K562 (cell line): ENCODE results near the gene ZNF2.

Experiments
- BHLHE40 ChIP-seq: IDR thresholded peaks from 2 replicates; pipeline ENCODE4 v1.6.1; 2011; ENCODE audit warnings: low read length, improper control_type of control experiment
- CTCF ChIP-seq, 3 experiments: IDR thresholded peaks in 2 of 3; conservative IDR thresholded peaks in 1 of 3; 2 replicates each; pipeline ENCODE4 v1.5.1; 2011 to 2012; ENCODE audit warnings: low read length in 3 of 3, mild to moderate bottlenecking in 3 of 3, control low read depth in 2 of 3, improper control_type of control experiment in 1 of 3, inconsistent platforms in 1 of 3, low read depth in 1 of 3, mixed read lengths in 1 of 3, moderate library complexity in 1 of 3; ENCODE audit not compliant: insufficient read depth in 2 of 3
- GABPA ChIP-seq: fragments of 200-800 bp; sonication (Bioruptor generic); conservative IDR thresholded peaks from 2 replicates; pipeline ENCODE4 v1.6.1; 2016; ENCODE audit warnings: low read depth, missing genetic modification characterization, missing compliant biosample characterization
- HMGXB4 ChIP-seq: sonication (generic); formaldehyde crosslinking; IDR thresholded peaks from 2 replicates; pipeline ENCODE4 v1.8.1; 2023; ENCODE audit warnings: mild to moderate bottlenecking, missing genetic modification reagents
- NCOR1 ChIP-seq: fragments of 450-650 bp; IDR thresholded peaks from 2 replicates; pipeline ENCODE4 v1.6.1; 2016; ENCODE audit warnings: mild to moderate bottlenecking, moderate library complexity
- POLR2A ChIP-seq: fragments of 450-650 bp; conservative IDR thresholded peaks from 2 replicates; pipeline ENCODE4 v1.6.1; 2016
- TOE1 ChIP-seq, 2 experiments: fragments of 450-650 bp in 1 of 2; sonication (generic) in 1 of 2; formaldehyde crosslinking in 1 of 2; IDR thresholded peaks; 2 replicates each; pipeline versions ENCODE4 v1.7.1 to v1.8.0; 2016 to 2022; ENCODE audit warnings: borderline replicate concordance in 2 of 2, mild to moderate bottlenecking in 2 of 2, antibody characterized with exemption in 1 of 2, inconsistent platforms in 1 of 2, low read depth in 1 of 2, missing genetic modification reagents in 1 of 2, moderate library complexity in 1 of 2
- TF ChIP-seq, protein P1 (sequence below): sonication (generic); formaldehyde crosslinking; IDR thresholded peaks from 2 replicates; pipeline ENCODE4 v1.8.1; 2022; ENCODE audit warnings: missing genetic modification reagents

DNA sequence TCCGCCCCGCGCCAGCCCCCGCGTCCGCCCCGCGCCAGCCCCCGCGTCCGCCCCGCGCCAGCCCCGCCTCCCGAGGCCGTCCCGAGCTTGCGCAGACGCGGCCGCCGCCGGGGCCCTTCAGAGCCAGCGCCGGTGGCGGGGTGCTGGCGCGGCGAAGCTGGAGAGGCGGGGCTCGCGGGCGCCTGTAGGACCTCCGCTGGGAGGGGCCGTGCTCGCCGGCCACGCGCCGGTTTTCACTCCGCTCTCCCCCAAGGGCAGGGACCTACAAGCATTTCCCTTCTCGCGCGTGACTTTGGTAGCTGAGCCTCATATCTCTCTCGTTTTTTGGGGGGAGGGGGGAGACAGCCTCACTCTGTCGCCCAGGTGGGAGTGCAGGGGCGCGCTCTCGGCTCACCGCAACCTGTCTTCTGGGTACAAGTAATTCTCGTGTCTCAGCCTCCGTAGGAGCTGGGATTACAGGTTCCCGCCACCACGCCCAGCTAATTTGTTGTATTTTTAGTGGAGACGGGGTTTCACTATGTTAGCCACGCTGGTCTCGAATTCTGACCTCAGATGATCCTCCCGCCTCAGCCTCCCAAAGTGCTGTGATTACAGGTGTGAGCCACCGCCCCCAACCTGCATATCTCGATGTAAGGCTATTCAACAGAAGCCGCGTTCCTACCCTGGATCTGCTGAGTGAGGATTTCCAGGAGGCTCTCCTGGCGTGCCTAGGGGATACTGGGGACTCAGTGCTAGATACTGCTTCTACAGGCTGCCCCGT lies 5.7 kb upstream of the ZNF2 start, which contains the start of gene ZNF514:
- no peak for TF ChIP-seq TOE1 (IDR thresholded peaks at IDR 0.05; ENCODE audit: borderline replicate concordance)
- no peak for TF ChIP-seq TOE1 (CRISPR knock-in tag; IDR thresholded peaks at IDR 0.05; ENCODE audit: borderline replicate concordance, low read depth)
- TF ChIP-seq, protein P1, sequence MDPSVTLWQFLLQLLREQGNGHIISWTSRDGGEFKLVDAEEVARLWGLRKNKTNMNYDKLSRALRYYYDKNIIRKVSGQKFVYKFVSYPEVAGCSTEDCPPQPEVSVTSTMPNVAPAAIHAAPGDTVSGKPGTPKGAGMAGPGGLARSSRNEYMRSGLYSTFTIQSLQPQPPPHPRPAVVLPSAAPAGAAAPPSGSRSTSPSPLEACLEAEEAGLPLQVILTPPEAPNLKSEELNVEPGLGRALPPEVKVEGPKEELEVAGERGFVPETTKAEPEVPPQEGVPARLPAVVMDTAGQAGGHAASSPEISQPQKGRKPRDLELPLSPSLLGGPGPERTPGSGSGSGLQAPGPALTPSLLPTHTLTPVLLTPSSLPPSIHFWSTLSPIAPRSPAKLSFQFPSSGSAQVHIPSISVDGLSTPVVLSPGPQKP, result no peak
- peak; percentile 63 for TF ChIP-seq POLR2A
- no peak for TF ChIP-seq HMGXB4
- 0 out of 2 replicates have a peak, but pooled peaks have one; percentile 44 for TF ChIP-seq BHLHE40
- TF ChIP-seq GABPA, result no peak
- no peak for TF ChIP-seq CTCF (IDR thresholded peaks at IDR 0.05 in 2 of 3, conservative IDR thresholded peaks at IDR 0.05 in 1 of 3; ENCODE audit: insufficient read depth in 2 of 3, low read depth in 1 of 3, low read length in 3 of 3)
- TF ChIP-seq NCOR1, result no peak
